GM18526 (cell line): ENCODE measurements around the gene HSD17B3.

Experiments
- POLR2A ChIP-seq: IDR thresholded peaks from 3 replicates; pipeline ENCODE4 v1.6.1; 2011; ENCODE audit not compliant: insufficient read length; ENCODE audit errors: extremely low read depth

The HSD17B3 gene

DNA sequence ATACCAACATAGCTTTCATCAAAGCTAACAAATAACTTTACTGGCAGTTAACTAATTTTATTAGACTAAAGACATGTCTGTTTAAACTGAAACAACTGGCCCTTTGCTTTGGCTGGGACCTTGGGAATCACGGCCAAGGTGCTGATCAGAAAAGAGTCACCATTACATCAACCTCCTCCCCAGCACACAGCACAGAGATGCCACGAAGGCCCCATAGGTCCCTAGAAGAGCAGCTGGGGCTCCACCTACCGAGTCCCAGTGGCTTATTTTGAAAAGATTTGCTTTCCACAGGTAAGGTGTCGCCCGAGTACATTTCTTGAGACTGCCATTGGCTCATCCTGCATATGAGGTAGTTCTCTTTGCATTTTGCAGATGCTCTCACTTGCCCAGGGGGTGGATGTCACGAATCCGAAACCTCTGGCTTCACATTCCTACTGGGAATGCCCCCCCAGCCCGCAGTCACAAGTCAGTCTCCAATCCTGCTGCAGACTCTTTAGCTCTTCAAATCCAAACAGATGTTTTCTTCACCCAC lies 18.8 kb upstream of the HSD17B3 start:
- no peak for TF ChIP-seq POLR2A

DNA sequence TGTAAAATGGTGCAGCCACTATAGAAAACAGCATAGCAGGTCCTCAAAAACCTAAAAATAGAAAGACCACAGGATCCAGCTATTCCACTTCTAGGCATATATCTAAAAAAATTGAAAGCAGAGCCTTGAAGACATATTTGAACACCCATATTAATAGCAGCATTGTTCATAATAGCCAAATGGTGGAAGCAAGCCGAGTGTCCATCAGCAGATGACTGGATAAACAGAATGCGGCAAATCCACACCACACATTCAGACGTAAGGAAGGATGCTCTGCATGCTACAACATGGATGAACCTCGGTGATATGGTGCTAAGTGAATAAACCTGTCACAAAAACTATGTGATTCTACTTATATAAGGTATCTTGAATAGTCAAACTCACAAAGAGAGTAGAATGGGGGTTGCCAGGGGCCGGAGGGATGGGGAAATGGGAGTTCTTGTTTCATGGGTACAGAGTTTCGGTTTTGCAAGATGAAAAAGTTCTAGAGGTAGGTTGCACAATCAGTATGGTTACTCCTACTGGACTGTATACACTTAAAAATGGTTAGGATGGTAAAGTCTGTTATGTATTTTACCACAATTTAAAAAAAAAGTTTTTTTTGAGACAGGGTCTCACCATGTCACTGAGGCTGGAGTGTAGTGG lies 17.1 kb upstream of the HSD17B3 start:
- TF ChIP-seq POLR2A, result no peak

DNA sequence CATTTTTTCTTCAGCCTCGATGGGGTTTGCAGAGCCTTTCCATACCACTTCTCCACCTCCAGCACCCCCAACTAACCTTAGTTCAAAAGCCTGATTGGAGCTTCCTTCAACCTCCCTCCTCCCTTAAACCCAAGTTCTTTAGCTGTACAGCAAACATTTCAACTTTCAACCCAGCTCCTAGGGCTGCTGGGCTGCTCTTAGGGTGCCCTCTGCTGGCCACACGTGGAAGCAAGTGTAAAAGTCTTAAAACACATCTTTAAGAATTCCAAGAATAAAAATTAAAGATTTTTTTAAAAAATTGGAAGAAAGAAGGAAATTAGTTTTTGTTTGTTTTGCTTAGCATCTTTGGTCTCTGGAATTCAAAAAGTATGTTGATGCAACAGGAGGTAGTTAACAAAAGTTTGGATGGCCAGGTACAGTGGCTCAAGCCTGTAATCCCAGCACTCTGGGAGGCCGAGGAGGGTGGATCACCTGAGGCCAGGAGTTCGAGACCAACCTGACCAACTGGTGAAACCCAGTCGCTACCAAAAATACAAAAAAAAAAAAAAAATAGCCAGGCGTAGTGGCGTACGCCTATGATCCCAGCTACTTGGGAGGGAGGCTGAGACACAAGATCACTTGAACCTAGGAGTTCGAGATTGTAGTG lies 15.5 kb upstream of the HSD17B3 start:
- TF ChIP-seq POLR2A, result no peak

DNA sequence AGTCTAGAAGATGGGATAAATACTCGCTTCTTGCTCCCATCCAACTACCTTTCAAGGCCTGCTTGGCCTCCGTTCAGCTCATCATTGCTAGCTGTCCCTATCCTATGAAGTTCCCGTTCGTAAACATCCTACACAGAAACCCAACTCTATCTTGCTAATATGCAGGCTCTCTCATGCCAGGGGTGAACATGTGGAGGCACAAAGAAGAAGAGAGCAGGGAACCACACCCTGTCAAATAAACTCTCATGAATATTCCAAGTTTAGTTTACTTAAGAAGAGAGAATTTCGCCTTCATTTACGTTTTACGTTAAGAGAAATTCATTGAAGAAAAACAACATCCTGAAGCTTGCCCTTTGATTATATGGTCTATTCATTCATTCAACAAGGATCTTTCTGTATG lies 7.9 kb upstream of the HSD17B3 start:
- no peak for TF ChIP-seq POLR2A

DNA sequence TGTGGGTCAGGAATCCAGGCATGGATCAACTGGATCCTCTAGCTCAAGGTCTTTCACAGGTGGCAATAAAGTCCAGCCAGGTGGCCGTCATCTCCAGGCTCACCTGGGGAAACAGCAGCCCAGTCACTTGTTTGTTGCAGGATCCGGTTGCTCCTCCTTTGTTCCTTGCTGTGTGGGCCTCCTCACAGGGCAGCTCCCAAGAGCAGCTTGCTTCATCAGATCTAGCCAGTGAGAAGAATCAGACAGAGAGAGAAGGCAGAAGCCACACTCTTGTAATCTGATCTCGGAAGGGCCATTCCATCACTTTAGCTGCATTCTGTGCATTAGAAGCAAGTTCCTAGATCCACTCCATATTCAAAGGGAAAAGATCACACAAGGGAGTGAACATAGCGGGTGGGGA lies 3.2 kb upstream of the HSD17B3 start:
- TF ChIP-seq POLR2A, result no peak

DNA sequence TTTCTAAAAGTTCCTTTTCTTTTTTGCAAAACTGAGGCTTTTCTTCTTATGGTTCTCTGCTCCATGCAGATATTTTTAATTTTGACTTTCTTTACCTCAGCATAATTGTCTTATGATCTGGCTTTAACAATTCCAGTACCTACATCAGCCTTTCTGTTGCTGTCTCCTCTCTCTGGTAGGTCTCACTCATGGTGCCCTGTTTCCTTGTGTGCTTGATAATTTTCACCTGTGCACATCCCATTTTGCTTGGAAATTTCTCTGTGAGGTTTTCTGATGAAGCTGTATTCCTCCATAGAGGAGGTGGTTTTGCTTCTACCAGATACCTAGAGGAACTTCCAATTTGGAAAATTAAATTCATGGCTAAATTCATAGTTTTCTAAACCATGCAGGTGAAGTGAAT lies 2.3 kb upstream of the HSD17B3 start:
- no peak for TF ChIP-seq POLR2A

DNA sequence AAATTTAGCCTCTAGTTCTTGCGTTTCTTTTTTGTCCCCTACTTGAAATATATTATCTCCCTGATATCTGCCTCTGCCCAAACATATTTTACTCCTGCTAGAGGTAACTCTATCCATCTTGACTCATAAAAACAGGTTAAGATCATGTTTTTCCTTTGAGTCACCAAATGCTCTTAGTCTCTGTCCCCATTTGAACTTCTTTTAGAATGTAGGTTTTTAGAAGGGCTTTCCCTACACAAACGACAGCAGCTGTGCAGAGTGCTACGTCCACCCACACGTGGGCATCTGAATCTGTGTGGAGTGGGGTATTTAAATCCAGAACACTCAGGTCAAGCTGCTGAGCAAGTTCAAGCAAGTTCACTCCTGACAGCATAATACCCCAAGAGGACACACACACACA lies 2.2 kb downstream of the HSD17B3 start:
- TF ChIP-seq POLR2A, result no peak

DNA sequence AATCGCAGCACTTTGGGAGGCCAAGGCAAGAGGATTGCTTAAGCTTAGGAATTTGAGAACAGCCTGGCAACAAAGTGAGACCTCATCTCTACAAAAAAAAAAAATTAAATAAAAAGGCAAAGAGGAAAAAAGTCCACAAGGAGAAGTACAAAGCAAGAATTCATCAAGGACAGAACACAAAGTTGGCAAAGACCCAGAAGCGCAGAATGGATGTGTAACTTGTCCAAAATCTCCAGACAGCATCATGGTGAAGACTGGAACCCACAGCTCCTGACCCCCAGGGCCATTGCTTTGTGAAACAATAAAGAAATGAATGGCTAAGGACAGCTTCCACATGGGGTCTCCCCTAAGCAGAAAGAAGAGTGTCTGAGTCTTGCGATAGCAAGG lies 7.8 kb downstream of the HSD17B3 start:
- no peak for TF ChIP-seq POLR2A

DNA sequence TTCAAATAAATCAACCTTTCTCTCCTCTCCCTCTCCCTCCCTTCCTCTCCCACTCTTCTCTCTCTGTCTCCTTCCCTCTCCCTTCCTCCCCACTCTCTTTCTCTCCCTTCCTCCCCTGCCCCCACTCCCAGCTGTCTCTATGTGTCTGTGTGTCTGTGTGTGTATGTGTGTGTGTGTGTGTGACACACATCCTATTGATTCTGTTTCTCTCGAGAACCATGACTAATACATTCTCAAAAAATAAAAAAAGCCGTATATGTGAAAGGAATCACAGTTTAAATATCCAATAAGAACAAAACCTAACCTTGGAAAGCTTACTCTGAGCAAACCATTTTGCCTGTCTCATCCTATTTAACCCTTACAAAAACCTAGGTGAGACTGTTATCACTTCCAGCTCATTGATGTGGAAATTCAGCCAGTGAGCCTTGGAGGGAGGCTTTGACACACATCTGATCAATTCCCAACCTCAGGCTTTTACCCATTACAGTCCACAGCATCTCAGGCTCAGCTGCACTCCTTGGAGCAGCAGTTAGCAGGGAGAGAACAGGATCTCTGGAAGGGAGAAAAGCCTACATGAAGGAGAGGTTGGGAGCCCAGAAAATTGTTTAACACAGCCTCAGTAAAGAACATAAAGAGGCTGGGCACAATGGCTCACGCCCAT lies 8.3 kb downstream of the HSD17B3 start:
- no peak for TF ChIP-seq POLR2A

DNA sequence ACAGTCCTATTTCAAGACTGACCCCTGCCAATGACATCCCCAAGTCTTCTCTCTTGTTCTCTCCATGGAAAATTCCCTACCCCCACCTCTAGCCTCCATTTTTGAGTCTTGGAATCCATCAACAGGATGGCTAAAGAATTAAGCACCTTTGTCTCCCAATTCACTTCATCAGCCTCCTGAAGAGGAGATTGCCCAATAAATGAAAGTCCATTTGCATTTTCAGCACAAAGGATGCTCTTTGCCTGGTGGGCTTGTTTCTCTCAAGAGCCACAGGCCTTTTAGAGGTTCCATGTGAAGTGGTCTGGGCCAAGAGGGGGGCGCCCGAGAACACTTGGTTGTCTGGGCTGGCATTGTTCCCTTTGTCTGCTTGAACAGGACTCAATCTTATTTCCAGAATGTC lies 12.6 kb downstream of the HSD17B3 start:
- no peak for TF ChIP-seq POLR2A

DNA sequence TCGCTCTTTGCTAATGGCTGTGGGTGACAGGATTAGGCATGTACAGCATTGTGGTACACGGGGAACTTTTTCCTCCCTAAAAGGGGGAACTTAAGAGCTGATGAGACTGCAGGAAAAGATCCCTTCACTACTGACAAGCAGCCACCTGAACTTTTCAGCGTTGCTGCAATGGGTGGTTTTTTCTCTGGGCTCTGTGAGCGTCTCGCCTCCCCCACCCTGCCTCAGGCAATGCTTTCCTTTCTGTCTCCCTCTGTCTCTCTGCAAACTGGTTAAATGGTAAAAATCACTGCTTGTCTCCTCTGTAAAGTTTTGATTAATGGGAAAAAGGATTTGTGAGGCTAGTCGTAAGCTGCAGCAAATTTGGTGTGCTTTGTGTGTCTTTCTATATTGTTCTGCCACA lies 20.3 kb downstream of the HSD17B3 start:
- no peak for TF ChIP-seq POLR2A

DNA sequence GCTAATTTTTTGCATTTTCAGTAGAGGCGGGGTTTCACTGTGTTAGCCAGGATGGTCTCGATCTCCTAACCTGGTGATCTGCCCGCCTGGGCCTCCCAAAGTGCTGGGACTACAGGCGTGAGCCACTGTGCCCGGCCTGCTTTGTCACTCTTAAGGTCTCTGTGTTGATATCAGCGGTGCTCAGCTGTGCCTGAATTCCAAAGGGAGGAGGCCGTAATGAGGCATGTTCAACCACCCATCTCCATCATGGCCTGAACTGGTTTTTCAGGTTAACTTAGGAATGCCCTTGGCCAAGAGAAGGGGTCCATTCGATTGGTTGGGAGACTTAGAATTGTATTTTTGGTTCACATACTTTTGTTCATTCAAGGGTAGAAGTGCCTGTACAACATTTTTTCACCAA lies 22.0 kb downstream of the HSD17B3 start:
- no peak for TF ChIP-seq POLR2A

DNA sequence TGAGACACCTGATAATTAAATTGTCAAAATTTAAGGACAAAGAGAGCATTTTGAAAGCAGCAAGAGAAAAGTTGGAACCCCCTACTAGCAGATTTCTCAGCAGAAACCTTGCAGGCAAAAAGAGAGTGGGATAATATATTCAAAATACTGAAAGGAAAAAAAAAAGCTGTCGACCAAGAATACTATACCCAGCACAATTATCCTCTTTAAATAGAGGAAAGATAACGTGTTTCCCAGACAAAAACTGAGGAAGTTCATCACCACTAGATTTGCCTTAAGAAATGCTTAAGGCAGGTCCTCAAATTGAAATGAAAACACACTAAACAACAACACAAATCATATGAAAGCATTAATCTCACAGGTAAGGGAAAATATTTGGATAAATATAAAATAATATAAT lies 27.0 kb downstream of the HSD17B3 start:
- TF ChIP-seq POLR2A, result no peak

DNA sequence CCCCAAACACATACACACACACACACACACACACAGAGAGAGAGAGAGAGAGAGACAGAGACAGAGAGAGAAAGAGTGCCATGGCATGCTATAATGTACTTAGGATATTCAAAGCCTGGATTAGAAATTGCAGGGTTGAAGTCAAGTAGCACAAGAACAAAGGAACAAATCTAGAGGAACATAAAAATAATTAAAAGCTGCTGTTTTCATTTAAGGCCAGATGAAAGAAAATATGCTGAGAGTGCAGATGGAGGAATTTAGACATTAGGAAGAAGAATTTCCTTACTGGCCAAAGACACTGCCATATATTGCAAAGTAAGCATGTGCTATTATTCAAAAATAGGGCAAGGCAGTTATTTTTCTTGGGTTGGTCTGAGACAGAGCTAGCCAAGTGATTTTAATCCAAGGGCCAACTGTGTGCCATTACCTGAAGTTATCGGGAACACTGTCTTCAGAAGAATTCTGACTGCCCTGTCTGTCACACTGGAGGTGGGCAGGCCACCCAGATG lies 31.7 kb downstream of the HSD17B3 start:
- TF ChIP-seq POLR2A, result no peak

DNA sequence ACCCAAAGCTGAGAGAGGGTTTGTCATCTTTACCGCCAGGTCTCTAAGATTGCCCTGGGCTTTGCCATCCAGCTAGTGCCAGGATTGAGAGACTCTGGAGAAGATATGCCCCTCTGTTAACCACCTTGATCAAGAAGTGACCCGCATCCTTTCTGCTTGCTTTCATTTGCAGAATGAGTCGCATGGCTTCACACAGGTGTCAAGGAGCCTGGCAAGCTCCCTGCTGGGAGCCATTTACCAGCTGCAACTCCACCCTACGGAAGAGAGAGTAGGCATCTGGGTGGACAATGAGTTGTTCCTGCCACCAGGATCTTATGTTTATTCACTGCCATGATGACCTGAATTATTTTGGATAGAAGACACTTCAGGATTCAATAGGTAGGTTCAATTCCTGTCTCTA lies 43.0 kb downstream of the HSD17B3 start:
- no peak for TF ChIP-seq POLR2A

DNA sequence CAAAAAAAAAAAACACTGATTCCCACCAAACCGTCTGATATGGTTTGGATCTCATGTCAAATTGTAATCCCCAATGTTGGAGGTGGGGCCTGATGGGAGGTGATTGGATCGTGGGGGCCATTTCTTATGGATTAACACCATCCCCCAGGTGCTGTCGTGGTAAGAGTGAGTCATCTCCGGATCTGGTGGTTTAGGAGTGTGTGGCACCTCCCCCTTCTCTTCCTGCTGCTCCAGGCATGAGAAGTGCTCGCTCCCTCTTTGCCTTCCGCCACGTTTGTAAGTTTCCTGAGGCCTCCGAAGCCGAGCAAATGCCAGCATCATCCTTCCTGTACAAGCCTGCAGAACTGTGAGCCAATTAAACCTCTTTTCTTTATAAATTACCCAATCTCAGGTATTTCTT lies 45.2 kb downstream of the HSD17B3 start:
- TF ChIP-seq POLR2A, result no peak
